ENCODE measurements around the gene FAM124A. TPM values are rescaled to one million over a fixed set of nuclear protein-coding genes. Genes with fewer than 3 reads are reported as not detected.

The FAM124A gene
- total and polyA plus RNA-seq, 2 donors (not counting 3 experiments of a cell fraction or from before 2014, with no cell fraction given), result 3.8 to 9.9 TPM

DNA sequence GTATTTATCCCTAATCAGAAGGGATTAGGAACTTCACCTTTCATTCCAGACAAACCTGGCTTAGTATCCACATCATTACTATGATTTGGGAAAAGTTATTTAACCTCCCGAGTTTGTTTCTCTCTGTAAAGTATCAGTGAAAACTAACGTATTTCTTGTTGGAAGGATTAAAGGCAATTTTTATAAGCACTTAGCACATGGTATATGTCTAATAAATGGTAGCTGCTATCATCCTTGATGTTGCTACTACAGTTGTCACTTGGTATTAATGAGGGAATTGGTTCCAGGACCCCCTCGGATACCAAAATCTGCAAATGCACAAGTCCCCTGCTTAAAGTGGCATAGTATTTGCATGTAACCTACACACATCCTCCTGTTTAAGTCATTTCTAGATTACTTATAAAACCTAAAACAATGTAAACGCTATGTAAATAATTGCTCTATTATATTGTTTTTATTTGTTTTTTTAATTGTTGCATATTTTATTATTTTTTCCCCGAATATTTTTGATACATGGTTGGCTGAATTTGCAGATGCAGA lies 42.7 kb upstream of the FAM124A start:
- H3K27me3 ChIP-seq (ENCODE audit: control insufficient read depth in 2 of 2, insufficient read depth in 2 of 2, low read length in 2 of 2), result peaks cover 2 to 5% of the 10 kb centered on the region in 2 experiments
- CTCF ChIA-PET, result no interaction called here
- POLR2A ChIA-PET, result no interaction called here
- TF ChIP-seq POLR2AphosphoS5 (IDR thresholded peaks at IDR 0.05; ENCODE audit: insufficient read depth, low read depth, low read length) (no peak), POLR2A (IDR thresholded peaks at IDR 0.05; ENCODE audit: low read depth, low read length) (no peak), JUN (IDR thresholded peaks at IDR 0.05; ENCODE audit: borderline replicate concordance, insufficient read depth, insufficient read length, low read depth) (no peak), EZH2 (IDR thresholded peaks at IDR 0.05; ENCODE audit: borderline replicate concordance, low read depth, low read length, severe bottlenecking) (no peak), FOS (IDR thresholded peaks at IDR 0.05; ENCODE audit: borderline replicate concordance, insufficient read depth, low read length) (no peak), GATA2 (IDR thresholded peaks at IDR 0.05; ENCODE audit: insufficient read depth, insufficient read length, low read depth, low read length) (no peak)
- TF ChIP-seq, protein P1, sequence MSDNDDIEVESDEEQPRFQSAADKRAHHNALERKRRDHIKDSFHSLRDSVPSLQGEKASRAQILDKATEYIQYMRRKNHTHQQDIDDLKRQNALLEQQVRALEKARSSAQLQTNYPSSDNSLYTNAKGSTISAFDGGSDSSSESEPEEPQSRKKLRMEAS (IDR thresholded peaks at IDR 0.05; ENCODE audit: insufficient read depth, insufficient read length), result no peak
- H3K27ac ChIP-seq (ENCODE audit: insufficient read depth, low read depth, low read length), result no peak overlapping the region
- no peak overlapping the region for H3K9ac ChIP-seq (replicated peaks; ENCODE audit: extremely low read depth, insufficient read depth, low read length)
- dilution Hi-C loops (cut with MboI; ENCODE audit: extremely low pct_ligation_motif_present, low sequenced_read_pairs) (no loop called here), intact Hi-C loops (cut with micrococcal nuclease) (no loop called here)
- BruUV-seq (replicated peaks), result no TSS peak
- H3K36me3 ChIP-seq (ENCODE audit: control insufficient read depth in 2 of 2, extremely low read depth in 1 of 2, insufficient read depth in 2 of 2, low read length in 2 of 2), result no peaks in the 10 kb centered on the region
- no peaks in the 10 kb centered on the region for H3K79me2 ChIP-seq (ENCODE audit: control insufficient read depth, insufficient read depth, low read length)
- H3K9me3 ChIP-seq (replicated peaks; ENCODE audit: control insufficient read depth, insufficient read depth, low read length), result no peaks in the 10 kb centered on the region
- DNase-seq (ENCODE audit: low read depth, low spot score), result no peak
- H3K4me2 ChIP-seq (ENCODE audit: insufficient read depth, low read length), result no peak overlapping the region
- H4K20me1 ChIP-seq (replicated peaks; ENCODE audit: control insufficient read depth, extremely low read depth, insufficient read depth, low read length), result no peaks in the 10 kb centered on the region
- no peak overlapping the region for H2AFZ ChIP-seq (ENCODE audit: low read depth, low read length)
- no peaks in the 10 kb centered on the region for H3K4me1 ChIP-seq (ENCODE audit: control insufficient read depth, extremely low read depth, insufficient read depth, low read length)
- no peaks in the 10 kb centered on the region for H3K9me1 ChIP-seq (replicated peaks; ENCODE audit: control insufficient read depth, extremely low read depth, insufficient read depth, low read length)
- no peak for FAIRE-seq
- H3K4me3 ChIP-seq (replicated peaks in 1 of 3; ENCODE audit: insufficient read depth in 1 of 3, low read depth in 1 of 3, low read length in 3 of 3), result no peak overlapping the region

DNA sequence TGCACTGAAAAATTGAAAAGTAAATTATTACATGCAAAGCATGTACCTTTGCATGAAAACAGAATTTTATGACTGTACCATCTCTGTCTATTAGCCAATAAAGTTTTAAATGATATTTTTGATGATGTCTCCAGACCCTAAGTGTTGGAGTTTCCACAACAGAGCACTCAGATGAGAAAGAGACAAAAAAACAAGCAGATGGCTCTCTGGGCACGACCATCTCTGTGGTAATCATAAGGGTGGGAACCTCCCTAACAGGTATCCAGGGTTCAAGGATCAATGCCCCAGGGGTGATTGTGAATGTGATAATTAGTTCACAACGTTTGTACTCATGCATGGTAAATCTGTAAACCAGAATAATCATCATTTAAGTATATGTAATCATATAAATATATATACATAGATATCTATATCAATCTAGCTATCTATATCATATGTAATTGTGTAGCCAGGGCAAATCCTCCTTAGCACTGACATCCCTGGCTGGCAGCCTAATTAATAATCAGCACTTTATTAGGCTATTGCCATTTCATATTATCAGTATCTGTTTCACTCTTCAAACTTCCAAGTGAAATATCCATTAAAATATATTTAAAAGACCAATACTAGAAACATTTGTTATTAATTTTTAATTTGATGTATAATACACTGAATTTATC lies 41.2 kb upstream of the FAM124A start:
- Histone ChIP-seq H3K4me1 (ENCODE audit: control insufficient read depth, extremely low read depth, insufficient read depth, low read length) (no peaks in the 10 kb centered on the region), H3K4me3 (replicated peaks in 1 of 3; ENCODE audit: insufficient read depth in 1 of 3, low read depth in 1 of 3, low read length in 3 of 3) (no peak overlapping the region), H3K27me3 (ENCODE audit: control insufficient read depth in 2 of 2, insufficient read depth in 2 of 2, low read length in 2 of 2) (peaks cover 2 to 5% of the 10 kb centered on the region in 2 experiments), H3K9ac (replicated peaks; ENCODE audit: extremely low read depth, insufficient read depth, low read length) (no peak overlapping the region), H3K9me3 (replicated peaks; ENCODE audit: control insufficient read depth, insufficient read depth, low read length) (no peaks in the 10 kb centered on the region), H3K36me3 (ENCODE audit: control insufficient read depth in 2 of 2, extremely low read depth in 1 of 2, insufficient read depth in 2 of 2, low read length in 2 of 2) (no peaks in the 10 kb centered on the region), H3K9me1 (replicated peaks; ENCODE audit: control insufficient read depth, extremely low read depth, insufficient read depth, low read length) (no peaks in the 10 kb centered on the region), H4K20me1 (replicated peaks; ENCODE audit: control insufficient read depth, extremely low read depth, insufficient read depth, low read length) (no peaks in the 10 kb centered on the region), H3K4me2 (ENCODE audit: insufficient read depth, low read length) (no peak overlapping the region), H3K27ac (ENCODE audit: insufficient read depth, low read depth, low read length) (no peak overlapping the region), H2AFZ (ENCODE audit: low read depth, low read length) (no peak overlapping the region), H3K79me2 (ENCODE audit: control insufficient read depth, insufficient read depth, low read length) (no peaks in the 10 kb centered on the region)
- DNase-seq (ENCODE audit: low read depth, low spot score) (no peak), FAIRE-seq (no peak)
- dilution Hi-C loops (cut with MboI; ENCODE audit: extremely low pct_ligation_motif_present, low sequenced_read_pairs) (no loop called here), intact Hi-C loops (cut with micrococcal nuclease) (no loop called here)
- ChIA-PET POLR2A (no interaction called here), CTCF (no interaction called here)
- BruUV-seq (replicated peaks), result no TSS peak
- TF ChIP-seq EZH2 (IDR thresholded peaks at IDR 0.05; ENCODE audit: borderline replicate concordance, low read depth, low read length, severe bottlenecking), result no peak
- TF ChIP-seq FOS (IDR thresholded peaks at IDR 0.05; ENCODE audit: borderline replicate concordance, insufficient read depth, low read length), result no peak
- TF ChIP-seq, protein P2, sequence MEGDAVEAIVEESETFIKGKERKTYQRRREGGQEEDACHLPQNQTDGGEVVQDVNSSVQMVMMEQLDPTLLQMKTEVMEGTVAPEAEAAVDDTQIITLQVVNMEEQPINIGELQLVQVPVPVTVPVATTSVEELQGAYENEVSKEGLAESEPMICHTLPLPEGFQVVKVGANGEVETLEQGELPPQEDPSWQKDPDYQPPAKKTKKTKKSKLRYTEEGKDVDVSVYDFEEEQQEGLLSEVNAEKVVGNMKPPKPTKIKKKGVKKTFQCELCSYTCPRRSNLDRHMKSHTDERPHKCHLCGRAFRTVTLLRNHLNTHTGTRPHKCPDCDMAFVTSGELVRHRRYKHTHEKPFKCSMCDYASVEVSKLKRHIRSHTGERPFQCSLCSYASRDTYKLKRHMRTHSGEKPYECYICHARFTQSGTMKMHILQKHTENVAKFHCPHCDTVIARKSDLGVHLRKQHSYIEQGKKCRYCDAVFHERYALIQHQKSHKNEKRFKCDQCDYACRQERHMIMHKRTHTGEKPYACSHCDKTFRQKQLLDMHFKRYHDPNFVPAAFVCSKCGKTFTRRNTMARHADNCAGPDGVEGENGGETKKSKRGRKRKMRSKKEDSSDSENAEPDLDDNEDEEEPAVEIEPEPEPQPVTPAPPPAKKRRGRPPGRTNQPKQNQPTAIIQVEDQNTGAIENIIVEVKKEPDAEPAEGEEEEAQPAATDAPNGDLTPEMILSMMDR (IDR thresholded peaks at IDR 0.05; ENCODE audit: extremely low read depth in 1 of 2, insufficient read depth in 1 of 2, low read depth in 1 of 2, low read length in 2 of 2), result no peak
- no peak for TF ChIP-seq POLR2A (IDR thresholded peaks at IDR 0.05; ENCODE audit: low read depth, low read length)
- TF ChIP-seq POLR2AphosphoS5 (IDR thresholded peaks at IDR 0.05; ENCODE audit: insufficient read depth, low read depth, low read length), result no peak
- TF ChIP-seq MYC (IDR thresholded peaks at IDR 0.05; ENCODE audit: low read depth, low read length), result no peak
- TF ChIP-seq GATA2 (IDR thresholded peaks at IDR 0.05; ENCODE audit: insufficient read depth, insufficient read length, low read depth, low read length), result no peak

All from endothelial cell of umbilical vein (primary cell).